ENCODE data around the gene KLF3.

- no peak for TF ChIP-seq CTCF (IDR thresholded peaks at IDR 0.05)
- TF ChIP-seq POLR2A (IDR thresholded peaks at IDR 0.05; ENCODE audit: low read depth): no peak
- no peak for TF ChIP-seq POLR2AphosphoS5 (IDR thresholded peaks at IDR 0.05)
- no peak for TF ChIP-seq EP300 (IDR thresholded peaks at IDR 0.05)
Observed at GRCh38 chr4:38620065-38620464, 43.9 kb upstream of the KLF3 start.
